K562 (cell line): ENCODE data around the gene PRICKLE3. TPM values are rescaled to one million over a fixed set of nuclear protein-coding genes. Genes with fewer than 3 reads are reported as not detected.

ENCODE experiments used
- ATF2 ChIP-seq: sonication (generic); formaldehyde crosslinking; IDR thresholded peaks from 2 replicates; pipeline ENCODE4 v1.8.1; 2022; ENCODE audit warnings: missing genetic modification reagents
- CCAR2 ChIP-seq: fragments of 200-400 bp; formaldehyde crosslinking; IDR thresholded peaks from 2 replicates; pipeline ENCODE4 v1.6.1; 2017; ENCODE audit warnings: mild to moderate bottlenecking, low read depth, low read length
- CEBPB ChIP-seq: fragments of 450-650 bp; IDR thresholded peaks from 2 replicates; pipeline ENCODE4 v1.6.1; 2016; ENCODE audit warnings: missing genetic modification characterization, missing compliant biosample characterization
- CHCHD3 ChIP-seq: fragments of 250-450 bp; sonication (Bioruptor Pico); IDR thresholded peaks from 2 replicates; pipeline ENCODE4 v2.1.2; 2022; ENCODE audit warnings: mild to moderate bottlenecking
- COPS2 ChIP-seq: fragments of 450-650 bp; conservative IDR thresholded peaks from 2 replicates; pipeline ENCODE4 v1.6.1; 2016; ENCODE audit warnings: mild to moderate bottlenecking, moderate library complexity
- DDX20 ChIP-seq: fragments of 450-650 bp; IDR thresholded peaks from 2 replicates; pipeline ENCODE4 v1.6.1; 2016; ENCODE audit warnings: missing genetic modification characterization, low read depth, mild to moderate bottlenecking, missing compliant biosample characterization, moderate library complexity
- E2F3 ChIP-seq: fragments of 250-450 bp; sonication (Bioruptor Pico); IDR thresholded peaks from 2 replicates; pipeline ENCODE4 v1.4.0; 2020; ENCODE audit warnings: mild to moderate bottlenecking
- KLF13 ChIP-seq: fragments of 450-650 bp; IDR thresholded peaks from 2 replicates; pipeline ENCODE4 v1.6.1; 2016; ENCODE audit warnings: missing genetic modification characterization, low read depth, mild to moderate bottlenecking, missing compliant biosample characterization, moderate library complexity, borderline replicate concordance
- MEF2A ChIP-seq: IDR thresholded peaks from 2 replicates; pipeline ENCODE4 v1.6.1; 2011; ENCODE audit warnings: low read depth, mild to moderate bottlenecking, low read length, moderate library complexity; ENCODE audit not compliant: control insufficient read depth
- MIER1 ChIP-seq: fragments of 450-650 bp; IDR thresholded peaks from 2 replicates; pipeline ENCODE4 v1.6.1; 2016; ENCODE audit warnings: antibody characterized with exemption, mild to moderate bottlenecking, low read depth
- MTA3 ChIP-seq: fragments of 450-650 bp; formaldehyde crosslinking; IDR thresholded peaks from 2 replicates; pipeline ENCODE4 v1.6.1; 2017; ENCODE audit warnings: mild to moderate bottlenecking, borderline replicate concordance
- NCOA2 ChIP-seq, 2 experiments: fragments of 450-650 bp; IDR thresholded peaks; 2 replicates each; pipeline ENCODE4 v1.6.1; 2018; ENCODE audit warnings: mild to moderate bottlenecking in 2 of 2, moderate library complexity in 1 of 2; ENCODE audit not compliant: partially characterized antibody in 2 of 2
- PYGO2 ChIP-seq: fragments of 450-650 bp; IDR thresholded peaks from 2 replicates; pipeline ENCODE4 v1.6.1; 2016; ENCODE audit warnings: mild to moderate bottlenecking, missing genetic modification characterization, moderate library complexity, missing compliant biosample characterization
- RNF2 ChIP-seq: sonication (generic); IDR thresholded peaks from 2 replicates; pipeline ENCODE4 v1.6.1; 2016
- SIN3A ChIP-seq, 2 experiments: fragments of 150-350 bp in 1 of 2; IDR thresholded peaks; 2 replicates each; pipeline ENCODE4 v1.6.1; 2011 to 2016; ENCODE audit warnings: borderline replicate concordance in 2 of 2, low read depth in 2 of 2, low read length in 2 of 2, mild to moderate bottlenecking in 2 of 2, moderate library complexity in 2 of 2; ENCODE audit not compliant: control insufficient read depth in 1 of 2
- SP1 ChIP-seq: sonication (generic); formaldehyde crosslinking; IDR thresholded peaks from 2 replicates; pipeline ENCODE4 v1.8.1; 2022; ENCODE audit warnings: mild to moderate bottlenecking, missing genetic modification reagents
- SP2 ChIP-seq: IDR thresholded peaks from 2 replicates; pipeline ENCODE4 v1.6.1; 2011; ENCODE audit warnings: mild to moderate bottlenecking, low read depth, low read length, moderate library complexity; ENCODE audit not compliant: poor library complexity, severe bottlenecking; ENCODE audit errors: extremely low read depth
- TCF3 ChIP-seq: sonication (generic); formaldehyde crosslinking; IDR thresholded peaks from 2 replicates; pipeline ENCODE4 v1.4.0; 2020; ENCODE audit warnings: mild to moderate bottlenecking, missing genetic modification reagents
- TFAP4 ChIP-seq: sonication (generic); formaldehyde crosslinking; IDR thresholded peaks from 2 replicates; pipeline ENCODE4 v1.8.0; 2022; ENCODE audit warnings: missing genetic modification reagents, mild to moderate bottlenecking, moderate library complexity, borderline replicate concordance
- ZBTB33 ChIP-seq: sonication (generic); formaldehyde crosslinking; IDR thresholded peaks from 2 replicates; pipeline ENCODE4 v1.8.1; 2023; ENCODE audit warnings: mild to moderate bottlenecking, missing genetic modification reagents
- ZNF239 ChIP-seq: fragments of 250-450 bp; sonication (Bioruptor Pico); IDR thresholded peaks from 2 replicates; pipeline ENCODE4 v1.4.0; 2020; ENCODE audit warnings: mild to moderate bottlenecking
- ZNF347 ChIP-seq: fragments of 450-650 bp; formaldehyde crosslinking; IDR thresholded peaks from 2 replicates; pipeline ENCODE4 v1.4.0; 2020; ENCODE audit warnings: low read depth, mild to moderate bottlenecking, moderate library complexity
- ZNF431 ChIP-seq: sonication (generic); formaldehyde crosslinking; IDR thresholded peaks from 2 replicates; pipeline ENCODE4 v1.8.0; 2022; ENCODE audit warnings: mild to moderate bottlenecking, missing genetic modification reagents
- ZNF699 ChIP-seq: fragments of 250-450 bp; sonication (Bioruptor Pico); IDR thresholded peaks from 2 replicates; pipeline ENCODE4 v1.8.0; 2021; ENCODE audit warnings: mild to moderate bottlenecking, moderate library complexity; ENCODE audit not compliant: insufficient replicate concordance
- ZNF830 ChIP-seq: fragments of 250-450 bp; sonication (Bioruptor Pico); IDR thresholded peaks from 2 replicates; pipeline ENCODE4 v1.5.0; 2021; ENCODE audit warnings: mild to moderate bottlenecking
- polyA plus RNA-seq, 8 experiments: library from polyadenylated mRNA; depleted of rRNA in 4 of 8; stranded (reverse) in 5 of 8; unstranded in 3 of 8; fragments of >200 nt; fragmentation: Nextera tagmentation in 2 of 8; fragmentation: Illumina TruSeq in 1 of 8; extraction: Ambion mirVana in 2 of 8; extraction: Trizol in 1 of 8; gene quantifications; 2 replicates each; pipeline versions ENCODE4 v1.2.1 to v1.2.3, GENCODE V29; 2011 to 2014; ENCODE audit warnings: inconsistent platforms in 1 of 8, missing spikeins in 1 of 8
- total RNA-seq, 7 experiments: library from RNA; depleted of rRNA in 6 of 7; stranded (reverse); fragments of >200 nt in 6 of 7; fragmentation: Illumina TruSeq in 2 of 7; extraction: Trizol in 2 of 7; gene quantifications; 2 replicates each; pipeline versions ENCODE4 v1.2.1 to v1.2.3, GENCODE V29; 2011 to 2021; ENCODE audit warnings: low replicate concordance in 1 of 7

Gene PRICKLE3
- total and polyA plus RNA-seq, 9 of the 15 experiments (the other 6 are each of a cell fraction or from before 2014, with no cell fraction given), result 1.1 to 44.3 (median 14.0) TPM

- TF ChIP-seq CCAR2 (no peak), CHCHD3 (CRISPR knock-in tag) (no peak), SIN3A (IDR thresholded peaks at IDR 0.05; ENCODE audit: borderline replicate concordance in 2 of 2, control insufficient read depth in 1 of 2, low read depth in 2 of 2, low read length in 2 of 2) (no peak), ZBTB33 (CRISPR knock-in tag) (peak; percentile 82), DDX20 (tag) (no peak), MTA3 (no peak), CEBPB (tag) (no peak), MEF2A (no peak; the same call in 1 of the 2 replicates), RNF2 (no peak), MIER1 (no peak), COPS2 (no peak), ZNF699 (CRISPR knock-in tag) (no peak), NCOA2 (IDR thresholded peaks at IDR 0.05; ENCODE audit: partially characterized antibody in 2 of 2) (no peak), ZNF239 (no peak), TFAP4 (no peak), SP2 (no peak), SP1 (CRISPR knock-in tag) (no peak; the same call in 1 of the 2 replicates), ZNF347 (no peak), ZNF830 (CRISPR knock-in tag) (no peak), PYGO2 (tag) (no peak), ATF2 (no peak), ZNF431 (CRISPR knock-in tag) (no peak), E2F3 (CRISPR knock-in tag) (no peak), TCF3 (CRISPR knock-in tag) (no peak), KLF13 (tag) (no peak)
Measured at GRCh38 chrX:49175435-49176274, 10.5 kb downstream of the PRICKLE3 start (continued).
